ENCODE data around the gene POC1B.

The POC1B gene

DNA sequence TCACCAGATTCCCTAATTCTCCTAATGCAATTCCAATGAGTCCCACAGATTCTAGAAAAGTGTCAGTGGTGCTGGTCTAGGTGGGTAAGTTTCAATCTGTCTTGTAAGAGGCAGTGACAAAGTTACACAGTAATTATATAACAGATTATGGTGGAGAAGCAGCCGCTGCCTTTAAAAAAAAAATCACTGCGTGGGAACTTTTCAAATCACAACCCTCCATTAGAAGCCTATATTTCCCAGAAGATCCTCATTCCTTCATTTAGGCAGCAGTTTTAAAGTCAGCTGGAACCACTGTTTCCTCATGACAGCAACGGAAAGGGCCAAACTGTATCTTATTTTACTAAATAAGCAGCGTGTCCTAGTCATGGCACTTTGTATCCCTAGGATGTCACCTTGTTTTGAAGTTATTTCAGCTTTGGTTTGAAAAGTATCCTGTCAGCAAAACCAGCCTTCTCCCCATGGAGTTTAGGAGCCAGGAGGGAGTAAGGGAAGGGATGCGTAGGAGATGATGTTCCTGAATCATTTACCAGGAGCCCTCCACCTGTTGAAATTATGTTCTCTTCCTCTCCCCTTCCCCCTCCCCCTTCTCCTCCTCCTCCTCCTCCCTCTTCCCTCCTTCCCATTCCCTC, 145.9 kb downstream of the POC1B start:
- DNase-seq = no peak

DNA sequence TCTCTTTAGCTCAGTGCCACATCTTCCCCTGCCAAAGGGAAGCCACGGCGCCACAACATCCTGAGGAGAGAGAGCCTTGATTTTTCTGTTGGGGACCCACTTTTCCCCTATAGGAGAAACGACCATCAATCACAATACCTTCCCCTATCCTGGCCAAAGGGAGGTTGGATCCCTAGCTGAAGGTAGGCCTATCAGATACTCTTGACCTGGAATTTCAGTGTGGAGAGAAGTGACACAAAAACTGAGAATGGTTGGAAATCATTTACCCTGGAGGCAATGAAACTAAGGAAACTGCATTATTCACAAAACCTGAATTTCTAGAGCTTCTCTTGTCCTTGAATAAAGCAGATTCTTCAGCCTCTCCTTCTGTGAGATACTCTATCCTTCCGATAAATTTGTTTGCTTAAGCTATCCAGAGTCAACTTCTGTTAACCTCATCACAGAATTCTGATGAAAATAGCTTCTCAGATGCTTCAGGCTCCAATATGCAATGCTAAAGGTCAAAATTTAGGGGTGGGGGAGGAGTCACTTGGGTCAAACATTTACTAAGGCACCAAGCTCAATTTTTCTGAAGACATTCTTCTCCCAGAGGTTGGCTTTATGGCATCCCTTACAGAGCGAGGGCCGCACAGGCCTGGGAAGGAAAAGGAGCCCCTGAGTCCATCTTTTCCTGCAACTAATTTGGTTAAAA, 146.6 kb downstream of the POC1B start:
- DNase-seq = no peak

DNA sequence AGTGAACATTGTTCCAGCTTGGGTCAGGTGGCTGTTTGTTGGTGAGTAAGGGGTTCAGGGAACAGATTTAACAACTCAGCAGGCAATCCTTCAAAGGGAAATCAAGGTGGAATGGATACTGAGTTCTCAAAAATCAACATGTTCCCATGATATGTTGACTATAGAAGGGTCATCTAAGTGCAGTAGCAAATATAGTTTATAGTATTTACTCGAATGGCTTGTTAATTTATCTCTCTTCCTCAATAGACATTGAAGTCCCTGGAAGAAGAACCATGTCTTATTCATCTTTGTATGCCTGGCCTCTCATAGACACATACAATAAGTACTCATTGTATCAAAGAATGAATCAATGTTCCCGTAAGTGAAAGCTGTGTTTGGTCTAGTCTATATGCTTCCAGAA, 149.0 kb downstream of the POC1B start:
- DNase-seq = no peak

- no peak for DNase-seq
Observed at GRCh38 chr12:89376202-89376529, 149.7 kb downstream of the POC1B start.

DNA sequence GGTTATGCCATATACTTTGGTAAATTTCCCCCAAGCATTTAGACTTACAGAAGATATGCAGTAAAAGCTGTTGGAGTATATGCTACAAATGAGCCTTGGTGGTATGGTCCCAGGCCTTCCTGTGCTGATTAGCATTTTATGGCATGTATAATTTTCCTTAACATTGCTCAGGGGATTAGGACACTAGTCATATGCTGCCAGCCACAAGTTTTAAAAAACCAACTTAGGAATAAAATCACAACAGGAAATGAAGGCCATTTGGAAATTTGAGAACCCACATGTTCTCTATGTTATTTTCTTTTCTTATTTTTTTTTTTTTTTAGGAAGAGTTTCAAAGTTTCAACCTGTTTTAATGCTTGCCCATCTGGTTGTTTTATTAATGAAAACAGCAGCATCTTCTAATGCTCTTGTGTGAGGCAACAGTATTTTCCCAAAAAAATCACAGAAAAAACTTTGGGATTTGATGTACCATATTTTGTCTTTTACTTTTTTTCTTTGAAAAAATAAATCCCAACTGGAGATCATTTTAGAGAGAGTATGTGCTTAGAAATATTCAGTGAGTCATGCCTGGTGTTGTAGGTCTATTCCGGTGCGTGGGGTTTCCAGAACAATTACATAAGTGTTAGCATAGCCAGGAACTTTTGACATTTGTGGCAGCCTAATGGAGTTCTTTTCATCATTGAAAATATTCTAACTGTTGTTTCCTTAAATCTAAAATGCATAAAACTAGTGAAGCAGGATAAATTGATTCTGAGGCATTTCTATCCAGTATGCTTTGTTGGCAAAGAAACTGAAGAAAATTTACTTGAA, 151.9 kb downstream of the POC1B start:
- DNase-seq = no peak

DNA sequence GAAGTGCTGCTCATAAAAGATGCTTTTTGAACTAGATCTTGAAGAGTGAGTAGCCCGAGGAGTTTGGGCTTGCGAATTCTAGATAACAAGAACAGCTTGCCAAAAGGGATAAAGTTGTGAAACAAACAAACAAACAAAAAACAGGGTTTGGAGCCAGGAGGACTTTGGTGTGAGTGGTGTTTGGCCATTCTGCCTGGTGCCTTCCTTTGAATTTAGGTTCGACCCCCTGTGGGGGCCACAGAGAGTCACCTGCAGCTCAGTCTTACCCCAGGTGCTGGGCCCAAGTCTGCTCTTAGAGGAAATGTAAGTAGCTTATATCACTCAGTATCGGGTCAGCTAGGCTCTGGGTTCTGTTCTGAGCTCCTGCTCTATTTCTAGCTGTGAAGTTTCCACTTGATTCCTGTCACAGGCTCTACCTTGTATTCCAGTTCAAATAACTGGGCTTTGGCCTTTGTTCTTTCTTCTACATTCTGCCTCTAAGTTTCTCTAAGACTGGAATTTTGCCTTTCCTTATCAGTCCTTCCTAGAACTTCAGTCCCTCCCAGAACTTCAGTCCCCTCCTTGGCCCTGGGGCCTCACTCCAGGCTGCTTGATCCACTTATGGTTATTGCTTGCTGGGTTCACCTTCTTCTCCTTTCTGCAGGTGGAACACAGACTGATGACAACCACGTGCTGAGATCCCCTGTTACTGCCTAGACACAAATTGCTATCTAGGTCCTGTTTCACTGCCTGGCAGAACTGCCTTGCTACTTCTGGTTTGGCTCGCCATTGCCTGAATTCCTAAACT, 153.1 kb downstream of the POC1B start:
- DNase-seq = no peak

DNA sequence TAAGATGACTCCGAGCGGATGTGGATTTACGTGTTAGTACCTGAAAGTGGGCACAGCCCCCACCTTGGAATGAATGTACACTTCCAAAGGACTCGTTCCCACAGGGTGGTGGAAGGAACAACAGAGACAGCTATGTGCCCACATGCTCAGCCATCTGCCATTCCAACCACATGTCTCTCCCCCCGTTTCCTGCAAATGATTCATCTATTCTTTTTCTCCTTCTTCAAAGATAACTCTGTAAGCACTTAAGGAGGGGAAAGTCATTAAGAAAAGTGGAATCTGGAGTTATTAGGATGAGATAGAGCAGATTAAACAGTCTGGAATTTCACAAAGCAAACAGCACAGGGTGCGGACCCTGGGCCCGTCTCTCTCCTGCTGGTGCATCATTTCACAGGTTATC, 155.0 kb downstream of the POC1B start:
- DNase-seq = no peak

GRCh38 chr12:89370421-89370831, 155.4 kb downstream of the POC1B start:
- DNase-seq = no peak
